ENCODE measurements around the gene WDR45B.

Gene WDR45B

GRCh38 chr17:82619641-82620040 lies 28.6 kb downstream of the WDR45B start:
- no peak for DNase-seq

- no peak for DNase-seq
Measured at GRCh38 chr17:82619211-82619610, 29.0 kb downstream of the WDR45B start.

GRCh38 chr17:82616021-82616711 lies 32.1 kb downstream of the WDR45B start:
- DNase-seq: no peak

GRCh38 chr17:82615084-82616020 lies 32.9 kb downstream of the WDR45B start:
- no peak for DNase-seq

GRCh38 chr17:82614095-82614631 lies 34.1 kb downstream of the WDR45B start:
- DNase-seq: no peak

- DNase-seq: no peak
Measured at GRCh38 chr17:82613283-82614094, 34.8 kb downstream of the WDR45B start.

DNA sequence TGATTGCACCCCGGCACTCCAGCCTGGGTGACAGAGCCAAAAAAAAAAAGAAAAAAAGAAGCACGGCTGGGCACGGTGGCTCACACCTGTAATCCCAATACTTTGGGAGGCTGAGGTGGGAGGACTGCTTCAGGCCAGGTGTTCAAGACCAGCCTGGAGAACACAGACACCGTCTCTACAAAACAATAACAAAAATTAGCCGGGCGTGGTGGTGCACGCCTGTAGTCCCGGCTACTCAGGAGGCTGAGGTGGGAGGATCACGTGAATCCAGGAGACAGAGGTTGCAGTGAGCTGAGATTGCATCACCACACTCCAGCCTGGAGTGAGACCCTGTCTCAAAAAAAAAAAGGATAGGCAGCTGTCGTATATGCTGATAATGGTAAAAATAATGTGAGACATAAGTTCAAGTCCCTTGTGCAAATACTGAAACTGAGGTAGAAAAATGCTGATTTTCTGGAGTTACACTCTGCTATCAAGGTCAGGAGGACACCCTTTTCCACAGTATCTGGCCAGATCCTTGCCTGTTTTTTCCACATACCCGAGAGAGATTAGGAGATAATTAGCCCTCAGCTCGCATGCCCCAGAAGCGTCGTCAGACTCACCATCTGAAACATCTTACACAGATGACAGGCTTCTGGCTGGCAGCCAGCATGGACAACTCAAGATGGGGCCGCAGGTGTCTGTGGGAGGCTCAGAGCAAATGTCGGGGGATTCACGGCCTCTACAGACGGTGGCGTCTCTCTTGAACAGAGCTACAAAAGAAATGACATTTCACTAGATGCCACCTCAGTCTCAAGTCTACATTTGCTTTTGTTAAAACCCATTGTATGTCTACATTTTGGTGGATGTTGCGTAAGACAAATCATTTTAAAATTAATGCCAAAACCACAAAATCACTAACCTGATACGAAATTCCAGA lies 36.8 kb downstream of the WDR45B start:
- no peak for DNase-seq

DNA sequence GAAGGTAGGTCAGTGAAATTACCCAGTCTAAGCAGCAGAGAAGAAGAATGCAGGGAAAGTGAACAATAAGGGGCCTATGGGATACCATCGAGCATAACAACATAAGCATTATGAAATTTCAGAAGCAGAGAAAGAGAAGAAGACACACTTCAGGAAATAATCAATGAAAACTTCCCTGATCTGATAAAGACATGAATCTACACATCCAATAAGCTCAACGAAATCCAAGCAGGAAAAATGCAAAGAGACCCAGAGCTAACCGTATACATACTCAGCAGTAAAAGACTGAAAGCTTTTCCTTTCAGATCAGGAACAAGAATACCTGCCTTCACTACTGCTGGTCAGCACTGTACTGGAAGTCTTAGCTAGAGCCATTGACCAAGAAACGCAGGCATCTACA lies 38.6 kb downstream of the WDR45B start:
- DNase-seq: no peak

- DNase-seq: no peak
Measured at GRCh38 chr17:82608816-82609215, 39.4 kb downstream of the WDR45B start.

DNA sequence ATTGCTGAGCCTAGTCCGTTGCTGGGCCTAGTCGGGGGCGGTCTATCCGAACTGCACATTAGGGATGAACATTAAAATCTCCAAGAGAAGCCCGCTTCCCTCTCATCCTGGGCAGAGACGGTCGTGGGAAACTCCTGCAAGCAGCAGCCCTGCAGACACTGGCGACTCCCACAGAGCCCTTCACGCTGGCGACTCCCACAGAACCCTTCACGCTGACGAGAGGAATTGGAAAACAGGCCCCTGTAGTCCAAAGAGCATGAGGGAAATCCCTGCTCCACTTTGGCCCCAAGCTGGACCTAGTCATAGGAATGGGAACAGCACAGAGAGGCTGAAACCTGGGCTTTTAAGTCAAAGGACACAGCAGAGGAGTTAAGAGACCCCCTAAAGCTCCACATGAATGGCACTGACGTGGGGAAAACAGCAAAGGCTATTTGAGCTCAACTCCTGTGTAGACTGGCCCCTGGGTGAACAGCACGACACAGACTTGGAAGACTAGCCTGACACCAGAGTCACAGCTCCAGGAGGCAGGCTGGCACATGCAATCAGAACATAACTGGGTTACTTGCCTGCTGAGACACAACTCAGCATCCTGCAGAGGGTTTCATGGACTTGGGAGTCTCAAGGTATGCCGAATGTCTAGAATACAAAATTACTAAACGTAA lies 42.2 kb downstream of the WDR45B start:
- no peak for DNase-seq

DNA sequence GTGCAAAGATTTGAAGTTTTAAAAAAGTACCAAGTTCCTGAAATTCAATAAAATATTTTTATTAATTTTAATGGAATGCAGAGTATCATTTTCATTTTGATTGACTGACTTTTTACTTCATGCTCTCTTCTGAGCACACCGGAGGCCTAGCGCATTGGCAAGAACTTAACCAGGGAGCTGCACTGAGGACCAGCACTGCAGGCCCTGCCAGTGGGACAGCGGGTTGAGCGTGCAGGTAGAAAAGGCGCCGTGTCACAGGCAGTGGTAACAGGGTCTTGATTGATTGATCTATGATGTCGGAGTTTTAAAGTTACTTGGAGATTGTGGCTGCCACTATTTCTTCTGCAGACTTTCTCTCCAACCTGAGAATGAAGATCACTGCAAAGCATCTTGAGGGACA lies 43.7 kb downstream of the WDR45B start:
- DNase-seq: no peak

DNA sequence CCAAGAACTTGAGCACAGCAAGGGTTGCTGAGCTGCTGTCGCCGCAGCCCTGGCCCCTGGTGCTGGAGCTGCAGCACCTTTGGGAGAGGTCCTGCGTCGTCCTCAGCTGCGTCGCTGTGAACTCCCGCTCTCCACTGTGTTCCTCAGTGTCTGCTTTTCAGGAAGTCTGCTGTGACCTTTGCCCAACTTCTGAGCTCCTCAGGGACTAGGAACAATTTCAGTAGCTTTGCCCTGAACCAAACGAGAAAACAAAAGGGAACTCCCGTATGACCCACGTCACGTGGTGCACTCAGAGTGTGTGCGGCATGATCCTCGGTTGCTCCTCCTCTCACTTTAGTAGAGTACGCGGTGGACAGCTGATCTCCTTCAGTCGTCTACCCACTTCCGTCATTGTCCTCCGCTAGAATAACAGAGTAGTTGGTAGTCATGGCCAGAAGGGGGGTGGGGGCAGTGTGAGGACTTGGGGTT lies 44.2 kb downstream of the WDR45B start:
- DNase-seq: no peak

GRCh38 chr17:82602986-82603710 lies 45.1 kb downstream of the WDR45B start:
- no peak for DNase-seq

- DNase-seq: no peak
Measured at GRCh38 chr17:82602487-82602886, 45.8 kb downstream of the WDR45B start.

- DNase-seq: no peak
Measured at GRCh38 chr17:82601447-82602000, 46.7 kb downstream of the WDR45B start.

GRCh38 chr17:82600731-82601446 lies 47.4 kb downstream of the WDR45B start:
- DNase-seq: no peak

GRCh38 chr17:82599674-82600661 lies 48.3 kb downstream of the WDR45B start:
- DNase-seq: no peak

Measured in HCEC 1CT (cell line).